ENCODE measurements around the gene ST8SIA6. TPM values are rescaled to one million over a fixed set of nuclear protein-coding genes. Genes with fewer than 3 reads are reported as not detected.

The ST8SIA6 gene
- total and polyA plus RNA-seq, 2 of the 8 experiments (the other 6 are each of a cell fraction or from before 2014, with no cell fraction given) = 0.70 to 1.1 TPM

GRCh38 chr10:17497446-17498030 lies 43.1 kb upstream of the ST8SIA6 start (continued):
- TF ChIP-seq CHD7 (IDR thresholded peaks at IDR 0.05; ENCODE audit: insufficient replicate concordance, low read length) (no peak), POLR2AphosphoS5 (IDR thresholded peaks at IDR 0.05; ENCODE audit: low read depth, low read length) (no peak), EP300 (IDR thresholded peaks at IDR 0.05; ENCODE audit: borderline replicate concordance in 1 of 2, low read depth in 2 of 2, low read length in 2 of 2) (no peak), MAFK (IDR thresholded peaks at IDR 0.05; ENCODE audit: low read depth, low read length) (no peak), MAX (IDR thresholded peaks at IDR 0.05) (no peak), TCF12 (IDR thresholded peaks at IDR 0.05; ENCODE audit: low read depth, low read length) (no peak), ASH2L (IDR thresholded peaks at IDR 0.05; ENCODE audit: low read length) (no peak), BACH1 (IDR thresholded peaks at IDR 0.05; ENCODE audit: low read length) (no peak), TBP (IDR thresholded peaks at IDR 0.05; ENCODE audit: low read depth, low read length) (no peak), CEBPB (IDR thresholded peaks at IDR 0.05; ENCODE audit: low read depth, low read length) (no peak), NRF1 (IDR thresholded peaks at IDR 0.05; ENCODE audit: low read depth, low read length) (no peak)

All from H1 (cell line).